CMK (cell line): ENCODE measurements around the gene LDLRAD4.

ENCODE experiments used
- DNase-seq: peaks from one replicate; pipeline ENCODE4 v3.0.0-alpha.2; 2010; ENCODE audit warnings: low read depth

LDLRAD4 gene

GRCh38 chr18:13202571-13202970 lies 16.0 kb upstream of the LDLRAD4 start:
- no peak for DNase-seq

GRCh38 chr18:13206301-13206700 lies 12.3 kb upstream of the LDLRAD4 start:
- DNase-seq: no peak

- DNase-seq: no peak
Measured at GRCh38 chr18:13207294-13207693, 11.3 kb upstream of the LDLRAD4 start.

- DNase-seq: no peak
Measured at GRCh38 chr18:13211534-13211933, 7.0 kb upstream of the LDLRAD4 start.

- no peak for DNase-seq
Measured at GRCh38 chr18:13213036-13213795, 5.3 kb upstream of the LDLRAD4 start.

- DNase-seq: no peak
Measured at GRCh38 chr18:13214609-13215008, 4.0 kb upstream of the LDLRAD4 start.

GRCh38 chr18:13216092-13216582 lies 2.4 kb upstream of the LDLRAD4 start:
- no peak for DNase-seq

- no peak for DNase-seq
Measured at GRCh38 chr18:13216711-13217465, 1.7 kb upstream of the LDLRAD4 start.

- no peak for DNase-seq
Measured at GRCh38 chr18:13217466-13217961, 1.0 kb upstream of the LDLRAD4 start.

GRCh38 chr18:13217971-13218367 lies 591 bp upstream of the LDLRAD4 start:
- no peak for DNase-seq

GRCh38 chr18:13218997-13219396 lies 437 bp downstream of the LDLRAD4 start:
- no peak for DNase-seq

GRCh38 chr18:13219593-13220159 lies 1.1 kb downstream of the LDLRAD4 start:
- DNase-seq: no peak

- no peak for DNase-seq
Measured at GRCh38 chr18:13220361-13220991, 1.9 kb downstream of the LDLRAD4 start.

- no peak for DNase-seq
Measured at GRCh38 chr18:13221869-13222855, 3.6 kb downstream of the LDLRAD4 start.

- no peak for DNase-seq
Measured at GRCh38 chr18:13222856-13223281, 4.3 kb downstream of the LDLRAD4 start.

- no peak for DNase-seq
Measured at GRCh38 chr18:13223311-13224143, 5.0 kb downstream of the LDLRAD4 start.

- no peak for DNase-seq
Measured at GRCh38 chr18:13225261-13225660, 6.7 kb downstream of the LDLRAD4 start.

GRCh38 chr18:13226533-13227144 lies 8.1 kb downstream of the LDLRAD4 start:
- DNase-seq: no peak

GRCh38 chr18:13227910-13228309 lies 9.3 kb downstream of the LDLRAD4 start:
- no peak for DNase-seq
